Measurements from ENCODE around the gene FKBP3. TPM values are rescaled to one million over a fixed set of nuclear protein-coding genes. Genes with fewer than 3 reads are reported as not detected.

FKBP3 gene
- total RNA-seq, 1 donor from 2014 or later = 44.7 TPM

DNA sequence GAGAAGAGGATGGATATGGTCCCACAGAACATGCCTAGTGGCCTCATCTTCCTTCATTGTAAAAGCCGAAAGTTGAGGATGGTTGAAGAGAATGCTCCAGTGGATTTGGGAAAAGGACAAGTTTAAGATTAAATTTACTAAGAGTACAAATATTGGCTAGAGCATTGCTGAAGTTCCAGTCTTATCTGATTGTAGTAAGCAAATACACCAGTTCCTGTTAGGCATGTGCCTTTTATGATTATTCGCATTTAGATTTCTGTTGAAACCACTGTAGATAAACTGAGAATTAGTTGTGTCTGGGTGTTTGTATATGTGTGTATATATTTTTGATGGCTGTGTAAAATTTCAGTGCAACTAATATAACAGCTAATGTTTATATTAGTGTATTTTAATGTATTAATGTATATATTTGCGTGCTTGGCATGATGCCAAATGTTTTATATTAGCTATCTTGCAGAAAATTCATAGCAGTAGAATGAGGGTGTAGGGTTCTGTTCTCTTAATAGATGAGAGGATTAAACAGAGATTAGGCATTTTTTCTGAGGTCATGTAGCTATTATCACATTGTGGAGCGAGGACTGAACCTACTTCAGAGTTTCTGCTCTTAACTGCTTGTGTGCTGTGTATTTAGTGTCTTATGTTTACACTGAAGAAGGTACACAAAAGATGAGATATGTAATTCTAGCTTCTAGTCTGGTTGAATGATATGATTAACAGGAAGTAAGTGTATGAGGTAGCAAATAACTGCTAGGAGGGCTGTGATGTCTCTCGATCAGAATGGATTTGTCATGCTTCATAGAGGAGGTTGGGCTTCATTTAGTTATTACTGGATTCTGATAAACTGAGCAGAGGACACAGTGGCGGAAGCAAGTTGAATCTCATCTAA is 21.1 kb downstream of the FKBP3 start:
- H3K36me3 ChIP-seq (ENCODE audit: control insufficient read depth, insufficient read depth, low read length) = no peaks in the 10 kb centered on the region
- H3K27me3 ChIP-seq (ENCODE audit: control insufficient read depth, insufficient read depth, low read length) = no peaks in the 10 kb centered on the region
- DNase-seq (ENCODE audit: low read depth) = no peak
- TF ChIP-seq, protein P1, sequence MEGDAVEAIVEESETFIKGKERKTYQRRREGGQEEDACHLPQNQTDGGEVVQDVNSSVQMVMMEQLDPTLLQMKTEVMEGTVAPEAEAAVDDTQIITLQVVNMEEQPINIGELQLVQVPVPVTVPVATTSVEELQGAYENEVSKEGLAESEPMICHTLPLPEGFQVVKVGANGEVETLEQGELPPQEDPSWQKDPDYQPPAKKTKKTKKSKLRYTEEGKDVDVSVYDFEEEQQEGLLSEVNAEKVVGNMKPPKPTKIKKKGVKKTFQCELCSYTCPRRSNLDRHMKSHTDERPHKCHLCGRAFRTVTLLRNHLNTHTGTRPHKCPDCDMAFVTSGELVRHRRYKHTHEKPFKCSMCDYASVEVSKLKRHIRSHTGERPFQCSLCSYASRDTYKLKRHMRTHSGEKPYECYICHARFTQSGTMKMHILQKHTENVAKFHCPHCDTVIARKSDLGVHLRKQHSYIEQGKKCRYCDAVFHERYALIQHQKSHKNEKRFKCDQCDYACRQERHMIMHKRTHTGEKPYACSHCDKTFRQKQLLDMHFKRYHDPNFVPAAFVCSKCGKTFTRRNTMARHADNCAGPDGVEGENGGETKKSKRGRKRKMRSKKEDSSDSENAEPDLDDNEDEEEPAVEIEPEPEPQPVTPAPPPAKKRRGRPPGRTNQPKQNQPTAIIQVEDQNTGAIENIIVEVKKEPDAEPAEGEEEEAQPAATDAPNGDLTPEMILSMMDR (IDR thresholded peaks at IDR 0.05; ENCODE audit: insufficient read depth, low read length, poor library complexity, severe bottlenecking) = no peak
- H3K4me3 ChIP-seq (ENCODE audit: low read depth, low read length) = no peak overlapping the region

DNA sequence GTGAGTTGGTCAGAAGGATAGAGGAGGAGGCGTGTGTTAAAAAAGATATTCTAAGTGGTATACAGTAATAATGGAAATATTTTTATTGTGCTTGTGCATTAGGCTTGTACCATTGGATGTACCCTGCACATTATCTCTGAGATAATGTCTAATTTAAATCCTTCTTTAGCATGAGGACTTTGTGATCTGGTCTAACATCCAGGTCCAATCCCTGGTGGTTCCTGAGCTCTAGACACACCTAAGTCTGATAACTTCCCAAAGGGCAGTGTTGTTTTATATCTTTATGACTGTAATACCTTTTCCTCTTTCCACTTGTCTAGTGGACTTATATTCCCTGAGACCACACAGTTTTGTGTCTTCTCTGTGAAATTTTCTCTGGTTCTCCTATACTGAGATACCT is 29.7 kb downstream of the FKBP3 start:
- TF ChIP-seq, protein P1 (IDR thresholded peaks at IDR 0.05; ENCODE audit: insufficient read depth, low read length, poor library complexity, severe bottlenecking) = no peak
- Histone ChIP-seq H3K36me3 (ENCODE audit: control insufficient read depth, insufficient read depth, low read length) (no peaks in the 10 kb centered on the region), H3K27me3 (ENCODE audit: control insufficient read depth, insufficient read depth, low read length) (no peaks in the 10 kb centered on the region), H3K4me3 (ENCODE audit: low read depth, low read length) (no peak overlapping the region)
- no peak for DNase-seq (ENCODE audit: low read depth)

- Histone ChIP-seq H3K4me3 (ENCODE audit: low read depth, low read length) (no peak overlapping the region), H3K27me3 (ENCODE audit: control insufficient read depth, insufficient read depth, low read length) (no peaks in the 10 kb centered on the region), H3K36me3 (ENCODE audit: control insufficient read depth, insufficient read depth, low read length) (no peaks in the 10 kb centered on the region)
- TF ChIP-seq, protein P1 (IDR thresholded peaks at IDR 0.05; ENCODE audit: insufficient read depth, low read length, poor library complexity, severe bottlenecking) = no peak
- no peak for DNase-seq (ENCODE audit: low read depth)
Observed at GRCh38 chr14:45103806-45104205, 30.5 kb downstream of the FKBP3 start.

DNA sequence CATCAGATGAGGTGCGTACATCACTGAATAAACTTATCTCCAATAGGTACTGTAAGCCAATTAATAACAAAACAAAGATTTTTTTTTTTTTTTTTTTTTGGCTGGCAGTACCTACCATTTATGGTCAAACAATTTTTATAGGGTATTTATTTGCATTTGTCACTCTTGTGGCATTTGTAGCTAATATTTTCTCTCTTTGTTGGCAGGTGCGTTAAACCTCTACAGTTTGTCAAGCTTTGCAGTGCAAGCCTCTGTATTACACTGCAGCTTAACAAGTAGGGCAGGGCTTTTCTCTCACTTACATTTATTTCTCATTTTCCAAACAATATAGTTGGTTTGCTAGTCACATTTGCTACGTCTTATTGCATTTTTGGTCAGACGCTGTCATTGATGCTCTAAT is 38.1 kb downstream of the FKBP3 start:
- TF ChIP-seq, protein P1 (IDR thresholded peaks at IDR 0.05; ENCODE audit: insufficient read depth, low read length, poor library complexity, severe bottlenecking) = no peak
- DNase-seq (ENCODE audit: low read depth) = no peak
- no peaks in the 10 kb centered on the region for H3K36me3 ChIP-seq (ENCODE audit: control insufficient read depth, insufficient read depth, low read length)
- no peaks in the 10 kb centered on the region for H3K27me3 ChIP-seq (ENCODE audit: control insufficient read depth, insufficient read depth, low read length)
- no peak overlapping the region for H3K4me3 ChIP-seq (ENCODE audit: low read depth, low read length)

GRCh38 chr14:45095143-45095542 is 39.1 kb downstream of the FKBP3 start:
- H3K36me3 ChIP-seq (ENCODE audit: control insufficient read depth, insufficient read depth, low read length) = no peaks in the 10 kb centered on the region
- no peaks in the 10 kb centered on the region for H3K27me3 ChIP-seq (ENCODE audit: control insufficient read depth, insufficient read depth, low read length)
- no peak overlapping the region for H3K4me3 ChIP-seq (ENCODE audit: low read depth, low read length)
- no peak for DNase-seq (ENCODE audit: low read depth)
- TF ChIP-seq, protein P1 (IDR thresholded peaks at IDR 0.05; ENCODE audit: insufficient read depth, low read length, poor library complexity, severe bottlenecking) = no peak

GRCh38 chr14:45094275-45094674 is 40.0 kb downstream of the FKBP3 start:
- no peak overlapping the region for H3K4me3 ChIP-seq (ENCODE audit: low read depth, low read length)
- H3K27me3 ChIP-seq (ENCODE audit: control insufficient read depth, insufficient read depth, low read length) = no peaks in the 10 kb centered on the region
- TF ChIP-seq, protein P1 (IDR thresholded peaks at IDR 0.05; ENCODE audit: insufficient read depth, low read length, poor library complexity, severe bottlenecking) = no peak
- no peak for DNase-seq (ENCODE audit: low read depth)
- H3K36me3 ChIP-seq (ENCODE audit: control insufficient read depth, insufficient read depth, low read length) = no peaks in the 10 kb centered on the region
